IPS DF 6.9 (cell line): Measurements from ENCODE around the gene MTHFSD.

Source experiments
- DNase-seq: peaks from one replicate; pipeline ENCODE4 v3.0.0-alpha.2; 2013; ENCODE audit warnings: low read depth, low spot score
- H3K27ac ChIP-seq: one replicate; pipeline ENCODE4 v1.5.1; 2013; ENCODE audit warnings: low read length, control low read depth
- H3K27me3 ChIP-seq: 2 replicates; pipeline ENCODE4 v1.6.1; 2013; ENCODE audit warnings: mild to moderate bottlenecking, low read length; ENCODE audit not compliant: control insufficient read depth, insufficient read depth
- H3K36me3 ChIP-seq: 2 replicates; pipeline ENCODE4 v1.6.1; 2013; ENCODE audit warnings: low read length; ENCODE audit not compliant: control insufficient read depth, insufficient read depth
- H3K4me1 ChIP-seq: 2 replicates; pipeline ENCODE4 v1.6.1; 2013; ENCODE audit warnings: low read length; ENCODE audit not compliant: control insufficient read depth, insufficient read depth
- H3K4me3 ChIP-seq: 2 replicates; pipeline ENCODE4 v1.5.1; 2013; ENCODE audit warnings: mild to moderate bottlenecking, low read length
- H3K9me3 ChIP-seq: 2 replicates; pipeline ENCODE4 v1.6.1; 2013; ENCODE audit warnings: low read length, inconsistent platforms; ENCODE audit not compliant: control insufficient read depth, insufficient read depth
- WGBS: extraction: QIAGEN DNeasy Blood & Tissue Kit; methylation state at CpG from one replicate; pipeline ENCODE4 v1.1.7; 2013; ENCODE audit warnings: mixed read lengths, missing lambda C conversion rate; ENCODE audit not compliant: insufficient read length, insufficient coverage; 5-methylcytosine and 5-hydroxymethylcytosine counted together

MTHFSD gene

GRCh38 chr16:86554917-86555703 is at the start of gene MTHFSD:
Gene MTHFSD, minus strand, starts transcription at chr16:86555235. Its CDS starts 51 bp downstream, at chr16:86555184.
- Histone ChIP-seq H3K27ac (no peak within 1 kb of the TSS), H3K4me1 (no peaks in the 10 kb centered on the region), H3K4me3 (peak within 1 kb of the TSS; percentile 47; the same call in 1 of the 2 replicates), H3K36me3 (no peaks in the 10 kb centered on the region), H3K9me3 (no peaks in the 10 kb centered on the region), H3K27me3 (no peaks in the 10 kb centered on the region)
- DNase-seq = peak; percentile 79
- whole genome bisulfite sequencing = no CpG with 5 or more reads among the region's 70 CpGs

- H3K27ac ChIP-seq = no peak overlapping the region
- H3K4me3 ChIP-seq = no peak overlapping the region
- H3K4me1 ChIP-seq = no peaks in the 10 kb centered on the region
- no peak for DNase-seq
- no CpG with 5 or more reads among the region's 16 CpGs for WGBS
- H3K36me3 ChIP-seq = no peaks in the 10 kb centered on the region
- no peaks in the 10 kb centered on the region for H3K27me3 ChIP-seq
- no peaks in the 10 kb centered on the region for H3K9me3 ChIP-seq
These were observed 49.6 kb upstream of the MTHFSD start for GRCh38 chr16:86604436-86605193.

- Histone ChIP-seq H3K27me3 (no peaks in the 10 kb centered on the region), H3K27ac (no peak overlapping the region), H3K9me3 (no peaks in the 10 kb centered on the region), H3K36me3 (no peaks in the 10 kb centered on the region), H3K4me1 (no peaks in the 10 kb centered on the region), H3K4me3 (no peak overlapping the region)
- WGBS = no CpG with 5 or more reads among the region's 4 CpGs
- no peak for DNase-seq
These were observed 47.5 kb upstream of the MTHFSD start for GRCh38 chr16:86602521-86602920.

- no peaks in the 10 kb centered on the region for H3K9me3 ChIP-seq
- no peak overlapping the region for H3K27ac ChIP-seq
- no peak overlapping the region for H3K4me3 ChIP-seq
- WGBS = no CpG with 5 or more reads among the region's 2 CpGs
- H3K27me3 ChIP-seq = no peaks in the 10 kb centered on the region
- H3K36me3 ChIP-seq = no peaks in the 10 kb centered on the region
- DNase-seq = no peak
- H3K4me1 ChIP-seq = no peaks in the 10 kb centered on the region
These were observed 46.3 kb upstream of the MTHFSD start for GRCh38 chr16:86601356-86601755.

- H3K4me1 ChIP-seq = no peaks in the 10 kb centered on the region
- no peaks in the 10 kb centered on the region for H3K9me3 ChIP-seq
- WGBS = no CpG with 5 or more reads among the region's 22 CpGs
- no peak for DNase-seq
- no peaks in the 10 kb centered on the region for H3K27me3 ChIP-seq
- no peaks in the 10 kb centered on the region for H3K36me3 ChIP-seq
- no peak overlapping the region for H3K27ac ChIP-seq
- H3K4me3 ChIP-seq = no peak overlapping the region
These were observed 43.9 kb upstream of the MTHFSD start for GRCh38 chr16:86598607-86599565.

GRCh38 chr16:86597880-86598606 is 43.0 kb upstream of the MTHFSD start:
- H3K27me3 ChIP-seq = no peaks in the 10 kb centered on the region
- no peaks in the 10 kb centered on the region for H3K36me3 ChIP-seq
- H3K4me1 ChIP-seq = no peaks in the 10 kb centered on the region
- H3K9me3 ChIP-seq = no peaks in the 10 kb centered on the region
- H3K27ac ChIP-seq = no peak overlapping the region
- no peak overlapping the region for H3K4me3 ChIP-seq
- WGBS = no CpG with 5 or more reads among the region's 7 CpGs
- DNase-seq = no peak

GRCh38 chr16:86597126-86597879 is 42.3 kb upstream of the MTHFSD start:
- no CpG with 5 or more reads among the region's 18 CpGs for WGBS
- Histone ChIP-seq H3K36me3 (no peaks in the 10 kb centered on the region), H3K9me3 (no peaks in the 10 kb centered on the region), H3K27ac (no peak overlapping the region), H3K4me1 (no peaks in the 10 kb centered on the region), H3K27me3 (no peaks in the 10 kb centered on the region), H3K4me3 (no peak overlapping the region)
- no peak for DNase-seq

- Histone ChIP-seq H3K4me1 (no peaks in the 10 kb centered on the region), H3K36me3 (no peaks in the 10 kb centered on the region), H3K27ac (no peak overlapping the region), H3K4me3 (no peak overlapping the region), H3K9me3 (no peaks in the 10 kb centered on the region), H3K27me3 (no peaks in the 10 kb centered on the region)
- no CpG with 5 or more reads among the region's 10 CpGs for whole genome bisulfite sequencing
- DNase-seq = no peak
These were observed 41.1 kb upstream of the MTHFSD start for GRCh38 chr16:86595983-86596605.

- no peak for DNase-seq
- Histone ChIP-seq H3K36me3 (no peaks in the 10 kb centered on the region), H3K27me3 (no peaks in the 10 kb centered on the region), H3K9me3 (no peaks in the 10 kb centered on the region), H3K4me3 (no peak overlapping the region), H3K27ac (no peak overlapping the region), H3K4me1 (no peaks in the 10 kb centered on the region)
- no CpG with 5 or more reads among the region's 8 CpGs for WGBS
These were observed 39.7 kb upstream of the MTHFSD start for GRCh38 chr16:86594721-86595120.
